ENCODE measurements around the gene RFX2.

The RFX2 gene

DNA sequence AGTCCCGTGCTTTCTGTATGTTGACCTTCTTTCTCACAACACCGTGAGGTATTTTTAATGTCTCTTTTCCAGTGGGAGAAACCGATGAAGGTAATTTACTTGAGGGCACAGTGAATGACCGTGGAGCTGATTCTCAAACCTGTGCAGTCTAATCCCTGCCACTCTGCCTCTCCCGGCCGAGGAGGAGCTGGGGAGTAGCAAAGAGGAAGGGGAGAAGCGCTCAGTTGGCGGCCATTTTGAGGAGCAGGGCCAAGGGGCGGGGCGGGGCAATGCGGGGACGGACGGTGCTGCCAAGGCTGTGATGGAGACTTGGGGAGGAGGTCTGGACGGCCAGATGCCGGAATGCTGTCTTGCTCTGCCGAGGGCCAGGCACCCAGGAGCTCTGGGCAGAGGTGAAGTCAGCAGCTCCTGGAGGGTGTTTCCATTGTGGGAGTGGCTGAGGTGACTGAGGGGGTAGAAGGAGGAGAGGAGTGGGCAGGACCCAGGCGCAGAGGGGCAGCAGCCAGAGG is 120.0 kb downstream of the RFX2 start:
- H3K9ac ChIP-seq (ENCODE audit: low read depth, low read length, poor library complexity, severe bottlenecking), result no peak overlapping the region
- peaks cover 4% of the 10 kb centered on the region for H3K4me1 ChIP-seq (ENCODE audit: insufficient read depth, low read length, poor library complexity, severe bottlenecking)
- no peak overlapping the region for H2AFZ ChIP-seq (ENCODE audit: low read length)
- no peak overlapping the region for H3K4me3 ChIP-seq (ENCODE audit: low read length, poor library complexity, severe bottlenecking)
- no peaks in the 10 kb centered on the region for H3K9me3 ChIP-seq (ENCODE audit: insufficient read depth, low read depth, low read length)
- H3K27me3 ChIP-seq (ENCODE audit: insufficient read depth, low read length, poor library complexity, severe bottlenecking), result no peaks in the 10 kb centered on the region
- no peak overlapping the region for H3K4me2 ChIP-seq (ENCODE audit: low read depth, low read length, poor library complexity, severe bottlenecking)
- TF ChIP-seq, protein P1, sequence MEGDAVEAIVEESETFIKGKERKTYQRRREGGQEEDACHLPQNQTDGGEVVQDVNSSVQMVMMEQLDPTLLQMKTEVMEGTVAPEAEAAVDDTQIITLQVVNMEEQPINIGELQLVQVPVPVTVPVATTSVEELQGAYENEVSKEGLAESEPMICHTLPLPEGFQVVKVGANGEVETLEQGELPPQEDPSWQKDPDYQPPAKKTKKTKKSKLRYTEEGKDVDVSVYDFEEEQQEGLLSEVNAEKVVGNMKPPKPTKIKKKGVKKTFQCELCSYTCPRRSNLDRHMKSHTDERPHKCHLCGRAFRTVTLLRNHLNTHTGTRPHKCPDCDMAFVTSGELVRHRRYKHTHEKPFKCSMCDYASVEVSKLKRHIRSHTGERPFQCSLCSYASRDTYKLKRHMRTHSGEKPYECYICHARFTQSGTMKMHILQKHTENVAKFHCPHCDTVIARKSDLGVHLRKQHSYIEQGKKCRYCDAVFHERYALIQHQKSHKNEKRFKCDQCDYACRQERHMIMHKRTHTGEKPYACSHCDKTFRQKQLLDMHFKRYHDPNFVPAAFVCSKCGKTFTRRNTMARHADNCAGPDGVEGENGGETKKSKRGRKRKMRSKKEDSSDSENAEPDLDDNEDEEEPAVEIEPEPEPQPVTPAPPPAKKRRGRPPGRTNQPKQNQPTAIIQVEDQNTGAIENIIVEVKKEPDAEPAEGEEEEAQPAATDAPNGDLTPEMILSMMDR (conservative IDR thresholded peaks at IDR 0.05; ENCODE audit: low read length), result no peak
- no peak for TF ChIP-seq EZH2phosphoT487 (IDR thresholded peaks at IDR 0.05; ENCODE audit: borderline replicate concordance)
- H3K9me2 ChIP-seq (replicated peaks; ENCODE audit: low read depth, low read length), result no peaks in the 10 kb centered on the region
- H3F3A ChIP-seq (ENCODE audit: low read depth), result no peaks in the 10 kb centered on the region
- H3K36me3 ChIP-seq (ENCODE audit: insufficient read depth, low read length), result no peaks in the 10 kb centered on the region
- no peaks in the 10 kb centered on the region for H4K20me1 ChIP-seq (ENCODE audit: insufficient read depth, low read length, poor library complexity, severe bottlenecking)
- no peaks in the 10 kb centered on the region for H3K79me2 ChIP-seq (ENCODE audit: insufficient read depth, low read length)

DNA sequence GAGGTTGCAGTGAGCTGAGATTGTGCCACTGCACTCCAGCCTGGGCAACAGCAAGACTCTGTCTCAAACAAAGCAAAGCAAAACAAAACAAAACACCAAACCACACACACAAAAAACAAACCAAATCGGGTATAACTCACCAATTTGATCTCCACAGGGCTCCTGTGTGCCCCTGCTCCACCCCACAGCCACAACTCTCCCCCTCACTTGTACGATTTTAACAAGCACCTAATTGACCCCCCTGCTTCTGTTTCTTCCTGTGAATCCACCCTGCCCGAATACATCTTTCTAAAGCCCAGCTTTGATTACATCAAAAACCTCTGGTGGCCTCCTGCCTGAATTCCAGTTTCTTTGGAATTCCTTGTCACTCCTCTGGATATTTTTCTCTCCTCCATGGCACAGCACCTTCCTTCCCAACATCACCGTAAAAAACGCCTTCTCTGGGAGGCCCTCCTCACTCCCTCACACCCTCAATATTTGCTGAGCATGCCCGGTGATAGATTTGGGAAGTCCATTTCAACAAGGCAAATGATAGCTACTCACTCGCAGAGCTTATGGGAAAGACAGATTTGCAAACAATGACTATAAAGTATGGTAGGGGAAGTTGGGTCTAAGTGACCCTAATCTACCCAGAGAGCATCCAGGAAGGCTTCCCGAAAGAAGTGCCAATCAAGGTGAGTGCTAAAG is 120.8 kb downstream of the RFX2 start:
- no peaks in the 10 kb centered on the region for H3K9me2 ChIP-seq (replicated peaks; ENCODE audit: low read depth, low read length)
- no peak for TF ChIP-seq EZH2phosphoT487 (IDR thresholded peaks at IDR 0.05; ENCODE audit: borderline replicate concordance)
- TF ChIP-seq, protein P1 (conservative IDR thresholded peaks at IDR 0.05; ENCODE audit: low read length), result no peak
- no peaks in the 10 kb centered on the region for H3K79me2 ChIP-seq (ENCODE audit: insufficient read depth, low read length)
- no peak overlapping the region for H3K4me2 ChIP-seq (ENCODE audit: low read depth, low read length, poor library complexity, severe bottlenecking)
- H3F3A ChIP-seq (ENCODE audit: low read depth), result no peaks in the 10 kb centered on the region
- no peaks in the 10 kb centered on the region for H3K36me3 ChIP-seq (ENCODE audit: insufficient read depth, low read length)
- peaks cover 12% of the 10 kb centered on the region for H3K4me1 ChIP-seq (ENCODE audit: insufficient read depth, low read length, poor library complexity, severe bottlenecking)
- H3K9ac ChIP-seq (ENCODE audit: low read depth, low read length, poor library complexity, severe bottlenecking), result no peak overlapping the region
- H3K27me3 ChIP-seq (ENCODE audit: insufficient read depth, low read length, poor library complexity, severe bottlenecking), result no peaks in the 10 kb centered on the region
- H3K4me3 ChIP-seq (ENCODE audit: low read length, poor library complexity, severe bottlenecking), result no peak overlapping the region
- no peak overlapping the region for H2AFZ ChIP-seq (ENCODE audit: low read length)
- H3K9me3 ChIP-seq (ENCODE audit: insufficient read depth, low read depth, low read length), result no peaks in the 10 kb centered on the region
- no peaks in the 10 kb centered on the region for H4K20me1 ChIP-seq (ENCODE audit: insufficient read depth, low read length, poor library complexity, severe bottlenecking)

DNA sequence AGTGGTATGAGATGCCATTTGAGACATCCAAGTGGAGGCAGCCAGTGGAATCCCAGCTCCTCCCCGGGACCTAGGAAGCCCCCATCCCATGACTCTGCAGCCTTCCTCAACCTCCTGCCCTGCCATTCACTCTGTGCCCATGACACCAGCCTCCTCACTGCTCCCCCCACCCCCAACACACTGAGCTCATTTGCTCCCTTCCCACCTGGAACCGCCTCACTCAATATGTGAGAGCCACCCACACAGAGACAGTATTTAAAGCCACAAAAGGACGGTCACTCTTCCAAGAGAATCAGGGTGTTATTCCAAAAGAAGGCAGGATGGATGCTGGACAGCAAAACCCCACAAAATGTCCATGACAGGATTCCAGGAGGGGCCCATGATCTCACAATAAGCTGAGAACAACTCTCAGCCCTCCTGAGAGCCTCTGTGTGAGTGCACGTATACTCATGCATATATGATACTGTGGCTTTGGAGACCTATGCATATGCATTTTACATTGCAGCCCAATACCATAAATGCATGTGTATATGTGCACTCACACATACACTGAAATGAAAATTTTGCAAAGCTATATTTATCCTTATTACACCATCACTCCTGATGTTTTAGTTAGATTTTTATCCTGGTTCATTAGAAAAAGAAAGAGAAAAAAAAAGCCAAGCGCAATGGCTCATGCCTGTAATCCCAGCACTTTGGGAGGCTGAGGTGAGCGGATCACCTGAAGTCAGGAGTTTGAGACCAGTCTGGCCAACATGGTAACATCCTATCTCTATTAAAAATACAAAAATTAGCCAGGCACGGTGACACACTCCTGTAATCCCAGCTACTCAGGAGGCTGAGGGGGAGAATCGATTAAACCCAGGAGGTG is 121.5 kb downstream of the RFX2 start:
- Histone ChIP-seq H4K20me1 (ENCODE audit: insufficient read depth, low read length, poor library complexity, severe bottlenecking) (no peaks in the 10 kb centered on the region), H3K4me1 (ENCODE audit: insufficient read depth, low read length, poor library complexity, severe bottlenecking) (peaks cover 19% of the 10 kb centered on the region), H3K4me2 (ENCODE audit: low read depth, low read length, poor library complexity, severe bottlenecking) (no peak overlapping the region), H3K9ac (ENCODE audit: low read depth, low read length, poor library complexity, severe bottlenecking) (no peak overlapping the region), H3F3A (ENCODE audit: low read depth) (no peaks in the 10 kb centered on the region), H2AFZ (ENCODE audit: low read length) (no peak overlapping the region), H3K4me3 (ENCODE audit: low read length, poor library complexity, severe bottlenecking) (no peak overlapping the region), H3K79me2 (ENCODE audit: insufficient read depth, low read length) (no peaks in the 10 kb centered on the region), H3K9me2 (replicated peaks; ENCODE audit: low read depth, low read length) (no peaks in the 10 kb centered on the region), H3K36me3 (ENCODE audit: insufficient read depth, low read length) (no peaks in the 10 kb centered on the region), H3K27me3 (ENCODE audit: insufficient read depth, low read length, poor library complexity, severe bottlenecking) (no peaks in the 10 kb centered on the region), H3K9me3 (ENCODE audit: insufficient read depth, low read depth, low read length) (no peaks in the 10 kb centered on the region)
- TF ChIP-seq EZH2phosphoT487 (IDR thresholded peaks at IDR 0.05; ENCODE audit: borderline replicate concordance), result no peak
- TF ChIP-seq, protein P1 (conservative IDR thresholded peaks at IDR 0.05; ENCODE audit: low read length), result no peak

Measured in Loucy (cell line).